T-helper 1 cell treated with Interleukin-12 subunit alpha and Interleukin-12 subunit beta and Interleukin-4 antibody, amounts not matched to agents 30 μg/mL and 1 μg/mL, for 36 hours (primary cell): ENCODE results near the gene CHST13.

ENCODE experiments used
- H3K27ac Mint-ChIP-seq: one replicate; pipeline ENCODE4 v1.8.0; 2021; ENCODE audit warnings: mild to moderate bottlenecking, mixed read lengths
- H3K27me3 Mint-ChIP-seq: one replicate; pipeline ENCODE4 v1.8.0; 2021; ENCODE audit warnings: low read depth, mixed read lengths
- H3K36me3 Mint-ChIP-seq: one replicate; pipeline ENCODE4 v1.8.0; 2021; ENCODE audit warnings: low read depth, mixed read lengths
- H3K4me1 Mint-ChIP-seq: one replicate; pipeline ENCODE4 v1.8.0; 2021; ENCODE audit warnings: low read depth, mixed read lengths
- H3K4me3 Mint-ChIP-seq: one replicate; pipeline ENCODE4 v1.8.0; 2021; ENCODE audit warnings: mild to moderate bottlenecking, moderate library complexity, mixed read lengths
- H3K9me3 Mint-ChIP-seq: one replicate; pipeline ENCODE4 v1.8.0; 2021; ENCODE audit warnings: mixed read lengths

Gene CHST13

GRCh38 chr3:126544596-126545281, 20.8 kb downstream of the CHST13 start:
- Mint-ChIP-seq H3K36me3 (no peaks in the 10 kb centered on the region), H3K27me3 (no peaks in the 10 kb centered on the region), H3K4me1 (peaks cover 9% of the 10 kb centered on the region), H3K4me3 (no peak overlapping the region), H3K9me3 (no peaks in the 10 kb centered on the region), H3K27ac (no peak overlapping the region)

GRCh38 chr3:126545544-126545943, 21.6 kb downstream of the CHST13 start:
- no peak overlapping the region for H3K4me3 Mint-ChIP-seq
- H3K4me1 Mint-ChIP-seq, result peaks cover 8% of the 10 kb centered on the region
- H3K36me3 Mint-ChIP-seq, result no peaks in the 10 kb centered on the region
- no peaks in the 10 kb centered on the region for H3K27me3 Mint-ChIP-seq
- no peaks in the 10 kb centered on the region for H3K9me3 Mint-ChIP-seq
- no peak overlapping the region for H3K27ac Mint-ChIP-seq

- Mint-ChIP-seq H3K9me3 (no peaks in the 10 kb centered on the region), H3K4me1 (peaks cover 5% of the 10 kb centered on the region), H3K27ac (no peak overlapping the region), H3K27me3 (no peaks in the 10 kb centered on the region), H3K36me3 (no peaks in the 10 kb centered on the region), H3K4me3 (no peak overlapping the region)
Measured at GRCh38 chr3:126546013-126546412, 22.1 kb downstream of the CHST13 start.

- Mint-ChIP-seq H3K4me3 (no peak overlapping the region), H3K27me3 (no peaks in the 10 kb centered on the region), H3K9me3 (no peaks in the 10 kb centered on the region), H3K4me1 (peaks cover 5% of the 10 kb centered on the region), H3K27ac (no peak overlapping the region), H3K36me3 (no peaks in the 10 kb centered on the region)
Measured at GRCh38 chr3:126546549-126547239, 22.7 kb downstream of the CHST13 start.

- H3K27me3 Mint-ChIP-seq, result no peaks in the 10 kb centered on the region
- H3K4me3 Mint-ChIP-seq, result no peak overlapping the region
- peaks cover 5% of the 10 kb centered on the region for H3K4me1 Mint-ChIP-seq
- H3K9me3 Mint-ChIP-seq, result no peaks in the 10 kb centered on the region
- H3K36me3 Mint-ChIP-seq, result no peaks in the 10 kb centered on the region
- no peak overlapping the region for H3K27ac Mint-ChIP-seq
Measured at GRCh38 chr3:126547721-126548120, 23.8 kb downstream of the CHST13 start.

- H3K27ac Mint-ChIP-seq, result no peak overlapping the region
- H3K27me3 Mint-ChIP-seq, result no peaks in the 10 kb centered on the region
- peaks cover 5% of the 10 kb centered on the region for H3K4me1 Mint-ChIP-seq
- H3K4me3 Mint-ChIP-seq, result no peak overlapping the region
- no peaks in the 10 kb centered on the region for H3K36me3 Mint-ChIP-seq
- no peaks in the 10 kb centered on the region for H3K9me3 Mint-ChIP-seq
Measured at GRCh38 chr3:126548556-126549466, 24.9 kb downstream of the CHST13 start.

- Mint-ChIP-seq H3K27ac (no peak overlapping the region), H3K4me1 (peaks cover 5% of the 10 kb centered on the region), H3K36me3 (no peaks in the 10 kb centered on the region), H3K9me3 (no peaks in the 10 kb centered on the region), H3K27me3 (no peaks in the 10 kb centered on the region), H3K4me3 (no peak overlapping the region)
Measured at GRCh38 chr3:126549861-126550487, 26.0 kb downstream of the CHST13 start.

GRCh38 chr3:126550488-126551051, 26.6 kb downstream of the CHST13 start:
- Mint-ChIP-seq H3K36me3 (no peaks in the 10 kb centered on the region), H3K9me3 (no peaks in the 10 kb centered on the region), H3K27me3 (no peaks in the 10 kb centered on the region), H3K27ac (no peak overlapping the region), H3K4me1 (peaks cover 5% of the 10 kb centered on the region), H3K4me3 (no peak overlapping the region)

- no peaks in the 10 kb centered on the region for H3K36me3 Mint-ChIP-seq
Measured at GRCh38 chr3:126551121-126551838, 27.3 kb downstream of the CHST13 start.

GRCh38 chr3:126551839-126552687, 28.1 kb downstream of the CHST13 start:
- Mint-ChIP-seq H3K27me3 (no peaks in the 10 kb centered on the region), H3K27ac (no peak overlapping the region), H3K4me1 (peaks cover 5% of the 10 kb centered on the region), H3K4me3 (no peak overlapping the region), H3K36me3 (no peaks in the 10 kb centered on the region), H3K9me3 (no peaks in the 10 kb centered on the region)

More at GRCh38 chr3:126551121-126551838, 27.3 kb downstream of the CHST13 start:
- H3K4me1 Mint-ChIP-seq, result peaks cover 5% of the 10 kb centered on the region
- no peaks in the 10 kb centered on the region for H3K9me3 Mint-ChIP-seq
- no peak overlapping the region for H3K27ac Mint-ChIP-seq
- no peak overlapping the region for H3K4me3 Mint-ChIP-seq
- no peaks in the 10 kb centered on the region for H3K27me3 Mint-ChIP-seq

GRCh38 chr3:126552688-126553283, 28.8 kb downstream of the CHST13 start:
- H3K9me3 Mint-ChIP-seq, result no peaks in the 10 kb centered on the region
- H3K27ac Mint-ChIP-seq, result no peak overlapping the region
- no peaks in the 10 kb centered on the region for H3K27me3 Mint-ChIP-seq
- no peaks in the 10 kb centered on the region for H3K36me3 Mint-ChIP-seq
- H3K4me1 Mint-ChIP-seq, result peaks cover 5% of the 10 kb centered on the region
- H3K4me3 Mint-ChIP-seq, result no peak overlapping the region

- Mint-ChIP-seq H3K36me3 (no peaks in the 10 kb centered on the region), H3K4me1 (peaks cover 5% of the 10 kb centered on the region), H3K27me3 (no peaks in the 10 kb centered on the region), H3K4me3 (no peak overlapping the region), H3K27ac (no peak overlapping the region), H3K9me3 (no peaks in the 10 kb centered on the region)
Measured at GRCh38 chr3:126553284-126554084, 29.5 kb downstream of the CHST13 start.
